H9 (cell line): Measurements from ENCODE around the gene SZT2. TPM values are rescaled to one million over a fixed set of nuclear protein-coding genes. Genes with fewer than 3 reads are reported as not detected.

Experiments
- DNase-seq: peaks from one replicate; pipeline ENCODE4 v3.0.0-alpha.2; 2017
- H2AFZ ChIP-seq: one replicate; pipeline ENCODE4 v1.6.1; 2013; ENCODE audit warnings: mild to moderate bottlenecking, low read length, control low read depth, moderate library complexity
- H2AK5ac ChIP-seq: 2 replicates; pipeline ENCODE4 v1.6.1; 2013; ENCODE audit warnings: low read length, control low read depth, mixed read lengths; ENCODE audit not compliant: insufficient read length
- H2BK120ac ChIP-seq: one replicate; pipeline ENCODE4 v1.6.1; 2013; ENCODE audit warnings: low read depth, mild to moderate bottlenecking, low read length, control low read depth, inconsistent platforms; ENCODE audit not compliant: poor library complexity, severe bottlenecking
- H2BK12ac ChIP-seq: 2 replicates; pipeline ENCODE4 v1.6.1; 2013; ENCODE audit warnings: low read length, control low read depth, mixed read lengths, low read depth; ENCODE audit not compliant: insufficient read length
- H2BK15ac ChIP-seq: 2 replicates; pipeline ENCODE4 v1.6.1; 2013; ENCODE audit warnings: low read depth, low read length, control low read depth
- H2BK20ac ChIP-seq: one replicate; pipeline ENCODE4 v1.6.1; 2013; ENCODE audit warnings: low read depth, mild to moderate bottlenecking, low read length, control low read depth, inconsistent platforms; ENCODE audit not compliant: poor library complexity, severe bottlenecking
- H2BK5ac ChIP-seq: 2 replicates; pipeline ENCODE4 v1.6.1; 2013; ENCODE audit warnings: low read length, control low read depth, mixed read lengths; ENCODE audit not compliant: insufficient read length
- H3K14ac ChIP-seq: 2 replicates; pipeline ENCODE4 v1.6.1; 2013; ENCODE audit warnings: low read length, control low read depth; ENCODE audit not compliant: insufficient read depth
- H3K18ac ChIP-seq: 2 replicates; pipeline ENCODE4 v1.6.1; 2013; ENCODE audit warnings: low read depth, mild to moderate bottlenecking, mixed read lengths, low read length, control low read depth; ENCODE audit not compliant: insufficient read length
- H3K23ac ChIP-seq: 2 replicates; pipeline ENCODE4 v1.6.1; 2013; ENCODE audit warnings: low read length, control low read depth, mixed read lengths, low read depth; ENCODE audit not compliant: insufficient read length
- H3K23me2 ChIP-seq: 2 replicates; pipeline ENCODE4 v1.6.1; 2013; ENCODE audit warnings: low read depth, mild to moderate bottlenecking, mixed read lengths, low read length, control low read depth; ENCODE audit not compliant: insufficient read length, poor library complexity, severe bottlenecking
- H3K27ac ChIP-seq: 2 replicates; pipeline ENCODE4 v1.5.1; 2013; ENCODE audit warnings: low read length, control low read depth, mixed read lengths, low read depth; ENCODE audit not compliant: insufficient read length
- H3K27me3 ChIP-seq: 2 replicates; pipeline ENCODE4 v1.6.1; 2013; ENCODE audit warnings: low read length, control low read depth, inconsistent platforms; ENCODE audit not compliant: insufficient read depth
- H3K4ac ChIP-seq: 2 replicates; pipeline ENCODE4 v1.6.1; 2013; ENCODE audit warnings: low read depth, mild to moderate bottlenecking, control low read depth, inconsistent platforms, low read length, moderate library complexity
- H3K4me1 ChIP-seq: 2 replicates; pipeline ENCODE4 v1.6.1; 2013; ENCODE audit warnings: low read length, control low read depth, inconsistent platforms; ENCODE audit not compliant: insufficient read depth
- H3K4me2 ChIP-seq: 2 replicates; pipeline ENCODE4 v1.6.1; 2013; ENCODE audit warnings: low read length, control low read depth, mixed read lengths; ENCODE audit not compliant: insufficient read length, insufficient read depth
- H3K56ac ChIP-seq: 2 replicates; pipeline ENCODE4 v1.6.1; 2013; ENCODE audit warnings: low read depth, mild to moderate bottlenecking, mixed read lengths, low read length, control low read depth; ENCODE audit not compliant: insufficient read length
- H3K79me1 ChIP-seq: 2 replicates; pipeline ENCODE4 v1.6.1; 2013; ENCODE audit warnings: low read depth, mild to moderate bottlenecking, moderate library complexity, low read length, control low read depth, inconsistent platforms; ENCODE audit not compliant: insufficient read depth, poor library complexity, severe bottlenecking
- H3K79me2 ChIP-seq: 2 replicates; pipeline ENCODE4 v1.6.1; 2013; ENCODE audit warnings: low read length, control low read depth, inconsistent platforms; ENCODE audit not compliant: insufficient read depth
- H3K9ac ChIP-seq: 2 replicates; pipeline ENCODE4 v1.6.1; 2013; ENCODE audit warnings: low read length, control low read depth, mixed read lengths; ENCODE audit not compliant: insufficient read length; ENCODE audit errors: extremely low read depth
- H3K9me3 ChIP-seq: one replicate; pipeline ENCODE4 v1.6.1; 2013; ENCODE audit warnings: low read depth, low read length, inconsistent platforms; ENCODE audit not compliant: control insufficient read depth
- H3T11ph ChIP-seq: one replicate; pipeline ENCODE4 v1.6.1; 2013; ENCODE audit warnings: mild to moderate bottlenecking, low read length, control low read depth, inconsistent platforms
- H4K20me1 ChIP-seq: one replicate; pipeline ENCODE4 v1.6.1; 2013; ENCODE audit not compliant: control insufficient read depth, insufficient read length, insufficient read depth
- H4K5ac ChIP-seq: 2 replicates; pipeline ENCODE4 v1.6.1; 2013; ENCODE audit warnings: low read depth, mild to moderate bottlenecking, mixed read lengths, low read length, control low read depth; ENCODE audit not compliant: insufficient read length
- H4K8ac ChIP-seq: replicated peaks from 2 replicates; pipeline ENCODE4 v1.6.1; 2013; ENCODE audit warnings: low read length, control low read depth, mixed read lengths, low read depth; ENCODE audit not compliant: insufficient read length
- H4K91ac ChIP-seq: 2 replicates; pipeline ENCODE4 v1.6.1; 2013; ENCODE audit warnings: low read depth, mild to moderate bottlenecking, moderate library complexity, mixed read lengths, low read length, control low read depth; ENCODE audit not compliant: insufficient read length
- H3K27ac Mint-ChIP-seq, 3 experiments: 2 replicates in 2 of 3; 3 replicates in 1 of 3; pipeline ENCODE4 v1.8.0; 2020 to 2021; ENCODE audit warnings: mixed read lengths in 3 of 3, mild to moderate bottlenecking in 1 of 3, moderate library complexity in 1 of 3
- H3K27me3 Mint-ChIP-seq: 2 replicates; pipeline ENCODE4 v1.8.0; 2021; ENCODE audit warnings: low read depth, mild to moderate bottlenecking, moderate library complexity, mixed read lengths
- H3K36me3 Mint-ChIP-seq, 3 experiments: 2 replicates in 2 of 3; 3 replicates in 1 of 3; pipeline ENCODE4 v1.8.0; 2020 to 2021; ENCODE audit warnings: low read depth in 3 of 3, mixed read lengths in 3 of 3; ENCODE audit not compliant: insufficient read depth in 1 of 3
- H3K4me1 Mint-ChIP-seq, 2 experiments: 2 replicates each; pipeline ENCODE4 v1.8.0; 2020; ENCODE audit warnings: mixed read lengths in 2 of 2
- H3K4me3 Mint-ChIP-seq, 2 experiments: 2 replicates in 1 of 2; 3 replicates in 1 of 2; pipeline ENCODE4 v1.8.0; 2020 to 2021; ENCODE audit warnings: mild to moderate bottlenecking in 2 of 2, mixed read lengths in 2 of 2, moderate library complexity in 1 of 2
- H3K9me3 Mint-ChIP-seq, 2 experiments: 2 replicates in 1 of 2; 3 replicates in 1 of 2; pipeline ENCODE4 v1.8.0; 2020; ENCODE audit warnings: mild to moderate bottlenecking in 2 of 2, mixed read lengths in 2 of 2, moderate library complexity in 1 of 2
- WGBS: extraction: QIAGEN DNeasy Blood & Tissue Kit; methylation state at CpG from one replicate; pipeline ENCODE4 v1.1.7; 2013; ENCODE audit warnings: missing lambda C conversion rate, low lambda C conversion rate, mixed read lengths; ENCODE audit not compliant: insufficient read length; ENCODE audit errors: extremely low coverage; 5-methylcytosine and 5-hydroxymethylcytosine counted together
- total RNA-seq: library from RNA; stranded (reverse); gene quantifications from 2 replicates; pipeline ENCODE4 v1.2.1, GENCODE V29; 2021
- TF ChIP-seq, protein P1 (sequence below): fragments of 200-600 bp; sonication (generic); conservative IDR thresholded peaks from 3 replicates; pipeline ENCODE4 v1.8.0; 2021; ENCODE audit warnings: antibody characterized with exemption, mild to moderate bottlenecking

The SZT2 gene
- total RNA-seq, 1 experiment from 2014 or later: 16.8 TPM

DNA sequence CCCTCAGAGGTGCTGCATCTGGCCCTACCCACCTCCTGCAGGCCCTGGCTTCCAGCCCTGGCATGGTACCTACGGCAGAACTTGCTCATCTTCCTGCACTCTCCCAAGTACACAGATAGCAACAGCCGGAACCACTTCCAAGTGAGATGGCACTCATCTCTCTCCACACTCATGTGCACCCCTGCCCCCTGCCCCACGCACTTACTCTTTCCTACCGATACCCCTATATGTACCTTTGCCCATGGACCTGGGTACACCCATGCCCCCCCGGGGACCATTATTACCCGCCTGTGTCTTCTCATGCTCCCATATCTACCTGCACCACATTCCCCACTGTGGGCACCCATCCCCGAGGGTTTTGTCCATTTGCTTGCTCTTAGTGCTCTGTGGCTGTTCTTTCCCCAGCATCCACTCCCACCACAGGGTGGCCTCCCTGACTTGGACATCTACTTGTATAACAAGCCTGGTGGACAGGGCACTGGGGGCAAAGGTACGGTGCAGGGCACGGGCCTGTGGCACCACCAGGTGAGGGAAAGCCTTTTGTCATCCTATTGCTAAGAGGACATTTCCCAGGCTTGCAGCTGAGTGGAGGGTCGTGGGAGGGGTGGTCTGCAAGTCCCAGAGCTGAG, 49.4 kb downstream of the SZT2 start:
- Mint-ChIP-seq H3K9me3 (no peaks in the 10 kb centered on the region), H3K27me3 (no peaks in the 10 kb centered on the region), H3K4me3 (no peak overlapping the region), H3K27ac (no peak overlapping the region), H3K4me1 (no peaks in the 10 kb centered on the region), H3K36me3 (peaks cover 4 to 42% (median 24%) of the 10 kb centered on the region in 3 experiments; a peak in 6 of 7 replicates)
- H3K9me3 ChIP-seq: no peaks in the 10 kb centered on the region
- no peak overlapping the region for H2BK5ac ChIP-seq
- WGBS: no CpG with 5 or more reads among the region's 10 CpGs
- H3K14ac ChIP-seq: no peak overlapping the region
- H3K23ac ChIP-seq: no peak overlapping the region
- H4K20me1 ChIP-seq: no peaks in the 10 kb centered on the region
- H3K4ac ChIP-seq: no peak overlapping the region
- H4K91ac ChIP-seq: no peak overlapping the region
- H3K18ac ChIP-seq: no peak overlapping the region
- TF ChIP-seq, protein P1, sequence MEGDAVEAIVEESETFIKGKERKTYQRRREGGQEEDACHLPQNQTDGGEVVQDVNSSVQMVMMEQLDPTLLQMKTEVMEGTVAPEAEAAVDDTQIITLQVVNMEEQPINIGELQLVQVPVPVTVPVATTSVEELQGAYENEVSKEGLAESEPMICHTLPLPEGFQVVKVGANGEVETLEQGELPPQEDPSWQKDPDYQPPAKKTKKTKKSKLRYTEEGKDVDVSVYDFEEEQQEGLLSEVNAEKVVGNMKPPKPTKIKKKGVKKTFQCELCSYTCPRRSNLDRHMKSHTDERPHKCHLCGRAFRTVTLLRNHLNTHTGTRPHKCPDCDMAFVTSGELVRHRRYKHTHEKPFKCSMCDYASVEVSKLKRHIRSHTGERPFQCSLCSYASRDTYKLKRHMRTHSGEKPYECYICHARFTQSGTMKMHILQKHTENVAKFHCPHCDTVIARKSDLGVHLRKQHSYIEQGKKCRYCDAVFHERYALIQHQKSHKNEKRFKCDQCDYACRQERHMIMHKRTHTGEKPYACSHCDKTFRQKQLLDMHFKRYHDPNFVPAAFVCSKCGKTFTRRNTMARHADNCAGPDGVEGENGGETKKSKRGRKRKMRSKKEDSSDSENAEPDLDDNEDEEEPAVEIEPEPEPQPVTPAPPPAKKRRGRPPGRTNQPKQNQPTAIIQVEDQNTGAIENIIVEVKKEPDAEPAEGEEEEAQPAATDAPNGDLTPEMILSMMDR: no peak
- no peak overlapping the region for H3T11ph ChIP-seq
- no peak overlapping the region for H2AK5ac ChIP-seq
- no peak overlapping the region for H2BK120ac ChIP-seq
- H4K5ac ChIP-seq: no peak overlapping the region
- H3K9ac ChIP-seq: no peak overlapping the region
- H3K79me1 ChIP-seq: no peaks in the 10 kb centered on the region
- no peak overlapping the region for H2BK12ac ChIP-seq
- H3K4me2 ChIP-seq: no peak overlapping the region
- no peaks in the 10 kb centered on the region for H3K4me1 ChIP-seq
- no peak for DNase-seq
- no peak overlapping the region for H2BK15ac ChIP-seq
- no peak overlapping the region for H3K56ac ChIP-seq
- H3K23me2 ChIP-seq: no peaks in the 10 kb centered on the region
- no peak overlapping the region for H3K27ac ChIP-seq
- H2BK20ac ChIP-seq: no peak overlapping the region
- H2AFZ ChIP-seq: no peak overlapping the region
- no peak overlapping the region for H4K8ac ChIP-seq
- H3K27me3 ChIP-seq: no peaks in the 10 kb centered on the region
- H3K79me2 ChIP-seq: no peaks in the 10 kb centered on the region
